IPS-11a (cell line): ENCODE results near the gene TCERG1L.

Experiments used
- H3K4me3 ChIP-seq: one replicate; pipeline ENCODE4 v1.5.1; 2013; ENCODE audit warnings: low read depth, low read length, control low read depth

TCERG1L gene

DNA sequence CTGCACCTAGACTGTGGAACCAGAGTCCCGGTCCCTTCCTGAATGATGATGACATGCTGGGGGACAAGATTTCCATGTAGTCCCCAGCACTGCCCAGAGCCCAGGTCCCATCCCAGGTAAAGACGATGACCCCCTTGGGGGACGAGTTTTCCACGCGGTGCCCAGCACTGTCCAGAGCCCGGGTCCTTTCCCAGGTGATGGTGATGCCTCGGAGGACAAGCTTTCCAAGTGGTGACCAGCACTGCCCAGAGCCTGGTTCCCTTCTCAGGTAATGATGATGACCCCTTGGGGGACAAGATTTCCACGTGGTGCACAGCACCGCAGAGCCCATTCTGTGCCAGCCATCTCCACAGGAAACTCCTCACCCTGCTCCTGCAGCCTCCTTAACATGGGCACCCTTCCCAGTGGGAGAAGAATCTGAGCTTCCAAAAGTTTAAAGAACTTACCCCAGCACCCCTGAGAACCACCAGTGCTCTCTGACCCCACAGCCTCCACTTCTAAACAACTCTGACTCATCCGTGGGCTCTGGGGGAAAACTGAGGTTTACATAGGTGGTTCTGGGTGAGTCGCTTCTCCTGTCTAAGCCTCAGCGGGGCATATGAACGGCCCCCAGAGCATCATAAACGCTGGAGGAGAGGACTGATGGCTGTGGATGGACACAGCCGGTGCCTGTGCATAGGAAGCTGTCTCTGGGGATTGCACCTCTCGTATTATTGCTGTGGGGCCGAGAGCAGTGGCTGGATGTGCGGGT, 233.2 kb downstream of the TCERG1L start:
- no peak overlapping the region for H3K4me3 ChIP-seq

- H3K4me3 ChIP-seq: no peak overlapping the region
Measured at GRCh38 chr10:131077724-131078123, 233.8 kb downstream of the TCERG1L start.

DNA sequence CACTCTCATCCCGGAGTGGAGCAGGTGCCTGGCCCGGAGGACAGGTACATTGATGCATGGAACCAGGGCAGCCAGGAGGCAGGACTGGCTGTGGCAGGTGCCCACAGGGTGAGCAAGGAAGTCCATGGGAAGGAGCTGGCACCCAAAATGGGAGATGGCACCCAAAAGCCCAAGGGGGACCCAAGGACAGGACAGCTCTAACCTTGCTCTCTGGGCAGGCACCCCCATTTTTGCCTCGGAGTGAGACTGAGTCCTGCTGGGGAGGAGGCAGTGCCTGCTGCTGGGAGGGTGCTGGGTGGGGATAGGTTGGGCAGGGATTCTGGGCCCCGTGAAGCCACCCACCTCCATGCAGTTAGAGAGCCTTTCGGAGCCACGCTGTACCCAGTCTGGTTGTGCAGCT, 234.5 kb downstream of the TCERG1L start:
- H3K4me3 ChIP-seq: no peak overlapping the region

DNA sequence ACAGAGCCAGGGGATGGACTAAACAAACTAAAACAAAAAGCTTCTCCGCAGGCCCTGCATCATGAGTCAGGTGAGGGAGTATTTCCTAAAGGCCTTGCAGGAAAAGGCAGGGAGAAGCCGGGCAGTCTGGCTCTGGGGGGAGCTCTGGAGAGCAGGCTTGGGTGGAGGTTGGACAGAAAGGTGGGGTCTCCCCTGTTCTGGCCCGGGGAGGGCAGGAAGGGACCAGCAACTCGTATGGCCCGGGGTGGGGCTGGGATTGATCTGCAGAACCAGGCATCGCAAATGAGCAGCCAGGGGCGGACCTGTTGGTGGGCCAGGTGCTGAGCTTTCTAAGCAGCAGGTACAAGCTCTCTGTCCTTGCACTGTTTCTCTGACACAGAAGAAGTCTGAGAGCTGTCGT, 235.2 kb downstream of the TCERG1L start:
- H3K4me3 ChIP-seq: no peak overlapping the region

- H3K4me3 ChIP-seq: no peak overlapping the region
Measured at GRCh38 chr10:131075218-131075770, 236.2 kb downstream of the TCERG1L start.

DNA sequence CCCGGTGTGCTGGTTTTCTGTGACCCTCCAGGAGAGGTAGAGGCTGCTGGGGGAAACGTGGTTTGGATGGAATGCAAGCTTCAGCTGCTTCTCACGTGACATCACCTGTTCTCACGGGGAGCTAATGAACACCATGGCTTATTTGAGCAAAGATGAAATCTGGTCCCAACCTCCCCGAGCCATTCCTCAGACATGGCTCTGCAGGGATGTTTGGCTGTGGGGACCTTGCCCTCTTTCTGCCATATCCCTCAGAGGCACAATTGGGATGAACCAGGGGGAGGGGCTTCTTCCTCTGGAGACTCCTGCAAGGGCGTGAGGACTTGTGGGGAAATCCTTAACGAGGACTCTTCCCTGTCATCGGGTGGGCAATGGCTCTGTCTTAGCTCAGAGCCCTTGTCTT, 236.8 kb downstream of the TCERG1L start:
- no peak overlapping the region for H3K4me3 ChIP-seq

- no peak overlapping the region for H3K4me3 ChIP-seq
Measured at GRCh38 chr10:131073469-131074035, 238.0 kb downstream of the TCERG1L start.

- no peak overlapping the region for H3K4me3 ChIP-seq
Measured at GRCh38 chr10:131072651-131073468, 238.7 kb downstream of the TCERG1L start.

- H3K4me3 ChIP-seq: no peak overlapping the region
Measured at GRCh38 chr10:131071721-131072120, 239.8 kb downstream of the TCERG1L start.

DNA sequence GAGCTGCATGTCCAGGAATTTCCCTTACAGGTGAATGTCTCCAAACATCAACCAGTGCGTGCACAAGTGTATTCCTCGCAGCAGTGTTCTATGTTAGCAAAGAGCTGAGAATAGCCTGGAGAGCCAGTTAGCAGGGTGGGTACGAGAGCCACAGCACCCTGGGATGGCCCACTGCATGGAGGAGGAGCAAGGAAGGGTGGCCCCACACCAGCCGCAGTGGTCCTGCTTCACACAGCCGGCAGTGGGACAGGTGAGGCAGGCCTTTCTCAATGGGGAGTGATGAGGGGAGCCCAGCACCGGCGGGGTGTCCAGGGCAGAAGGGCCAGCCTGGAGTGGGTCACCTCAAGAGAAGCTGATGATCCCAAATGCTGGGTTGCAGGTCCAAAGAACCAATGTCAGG, 240.7 kb downstream of the TCERG1L start:
- H3K4me3 ChIP-seq: no peak overlapping the region

- H3K4me3 ChIP-seq: no peak overlapping the region
Measured at GRCh38 chr10:131068760-131069159, 242.8 kb downstream of the TCERG1L start.

GRCh38 chr10:131068311-131068710, 243.2 kb downstream of the TCERG1L start:
- H3K4me3 ChIP-seq: no peak overlapping the region

- H3K4me3 ChIP-seq: no peak overlapping the region
Measured at GRCh38 chr10:131067690-131068089, 243.8 kb downstream of the TCERG1L start.

GRCh38 chr10:131065673-131066305, 245.7 kb downstream of the TCERG1L start:
- H3K4me3 ChIP-seq: no peak overlapping the region

DNA sequence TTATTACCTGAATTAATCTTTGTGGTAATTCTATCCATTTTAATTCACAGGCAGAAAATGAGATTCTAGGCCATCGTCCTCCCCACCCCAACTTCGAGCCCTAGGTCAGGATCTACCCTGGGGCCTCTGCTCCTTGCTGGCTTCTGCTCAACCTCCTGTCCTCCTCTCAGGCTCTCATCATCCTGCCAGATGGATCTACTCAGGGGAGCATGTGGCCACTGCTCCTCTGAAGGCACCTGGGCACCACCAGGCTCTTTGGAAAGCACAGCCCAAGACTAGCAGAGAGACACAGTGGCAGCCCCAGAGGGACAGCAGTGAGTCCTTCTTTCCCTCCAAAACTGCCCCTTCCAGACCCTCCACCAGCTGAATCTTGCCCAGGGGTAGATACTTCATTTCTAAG, 248.2 kb downstream of the TCERG1L start:
- H3K4me3 ChIP-seq: no peak overlapping the region

GRCh38 chr10:131062621-131063260, 248.8 kb downstream of the TCERG1L start:
- no peak overlapping the region for H3K4me3 ChIP-seq

DNA sequence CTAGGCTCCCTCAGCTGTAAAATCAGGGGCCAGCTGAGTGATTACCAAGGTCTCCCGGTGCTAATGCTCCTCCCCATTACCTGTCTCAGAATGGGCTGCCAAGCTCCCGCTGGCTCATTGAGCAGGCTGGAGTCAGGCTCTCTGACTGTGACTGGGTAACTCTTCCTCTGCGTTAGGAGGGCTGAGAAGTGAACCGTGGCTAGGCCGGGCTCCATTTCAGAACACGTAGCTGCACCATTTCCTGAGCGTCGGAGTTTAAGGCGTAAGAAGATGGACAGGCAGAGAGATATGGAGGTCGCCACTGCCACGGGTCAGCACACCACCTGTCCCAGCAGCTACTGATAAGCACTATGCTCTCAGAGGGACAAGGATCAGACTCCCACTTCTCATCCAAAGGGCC, 250.3 kb downstream of the TCERG1L start:
- no peak overlapping the region for H3K4me3 ChIP-seq

DNA sequence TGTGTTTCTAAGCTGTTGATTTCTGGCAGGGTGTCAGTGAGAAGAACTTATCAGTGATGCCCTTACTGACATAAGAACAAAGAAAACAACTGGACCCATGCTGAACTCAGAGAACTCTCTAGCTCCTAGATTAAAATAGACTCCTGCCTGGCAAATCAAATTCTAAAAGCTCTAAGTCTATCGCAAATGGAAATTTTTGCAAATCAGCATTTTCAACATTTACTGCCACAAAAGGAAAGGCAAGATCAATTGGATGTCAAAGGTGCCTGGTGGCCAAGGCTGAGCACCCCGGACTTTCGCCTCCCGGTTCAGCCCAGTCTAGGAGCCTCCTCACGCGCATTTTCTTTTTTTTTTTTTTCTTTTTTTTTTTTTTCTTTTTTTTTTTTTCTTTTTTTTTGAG, 251.6 kb downstream of the TCERG1L start:
- H3K4me3 ChIP-seq: no peak overlapping the region

- no peak overlapping the region for H3K4me3 ChIP-seq
Measured at GRCh38 chr10:131058799-131059198, 252.7 kb downstream of the TCERG1L start.

DNA sequence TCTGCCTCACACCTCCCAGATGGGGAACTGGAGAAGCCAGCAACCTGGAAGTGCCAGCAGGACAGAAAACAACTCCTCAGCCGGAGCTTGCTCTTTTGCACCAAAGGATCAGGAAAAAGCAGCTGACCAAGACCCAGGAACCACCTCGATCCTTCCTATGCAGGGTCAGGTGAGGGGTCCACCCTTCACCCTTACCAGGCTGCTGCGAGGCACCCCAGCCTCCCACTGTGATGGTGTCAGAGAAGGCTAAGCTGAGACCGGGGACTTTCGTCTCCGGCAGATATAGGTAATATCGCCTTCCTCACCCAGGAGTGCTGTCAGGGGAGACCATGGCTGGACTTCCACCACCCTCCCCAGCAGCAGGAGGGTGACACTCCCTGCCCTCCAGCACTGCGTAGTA, 254.7 kb downstream of the TCERG1L start:
- no peak overlapping the region for H3K4me3 ChIP-seq

DNA sequence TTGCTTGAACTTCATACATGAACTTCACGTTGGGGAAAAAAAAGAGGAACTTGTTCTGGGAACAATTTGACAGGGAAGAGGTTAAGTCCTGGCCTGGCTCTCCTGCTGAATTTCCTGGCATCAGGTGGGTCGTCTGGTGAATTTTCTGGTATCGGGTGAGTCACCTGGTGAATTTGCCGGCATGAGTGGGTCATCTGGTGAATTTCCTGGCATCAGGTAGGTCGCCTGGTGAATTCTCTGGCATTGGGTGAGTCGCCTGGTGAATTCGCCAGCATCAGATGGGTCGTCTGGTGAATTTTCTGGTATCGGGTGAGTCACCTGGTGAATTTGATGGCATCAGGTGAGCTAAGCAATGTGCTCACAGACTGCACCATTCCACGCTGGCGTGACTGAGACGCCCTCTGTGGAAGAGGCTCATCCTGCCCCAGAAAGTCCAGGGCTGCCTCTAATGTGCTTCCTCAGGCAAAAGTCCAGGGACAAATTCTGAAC, 255.4 kb downstream of the TCERG1L start:
- H3K4me3 ChIP-seq: no peak overlapping the region
